Calu3 (cell line): ENCODE measurements around the gene GAL3ST2. TPM values are rescaled to one million over a fixed set of nuclear protein-coding genes. Genes with fewer than 3 reads are reported as not detected.

Experiments used
- BruUV-seq: library from RNA; stranded (reverse); fragments of 400-500 nt; replicated peaks from 2 replicates; lab custom pipeline; 2021; lab: Mats Ljungman, UMichigan
- CTCF ChIA-PET: fragments of 300-600 bp; sonication (Branson Sonifier 250); formaldehyde crosslinking; loops from one replicate; lab custom pipeline; 2022; ENCODE audit warnings: antibody characterized with exemption; lab: Charles Lee
- DNase-seq: peaks from one replicate; pipeline ENCODE4 v3.0.0; 2022
- H3K27ac Mint-ChIP-seq: one replicate; pipeline ENCODE4 v1.8.0; 2022; ENCODE audit warnings: mixed read lengths; ENCODE audit not compliant: unreplicated experiment
- H3K27me3 Mint-ChIP-seq: one replicate; pipeline ENCODE4 v1.8.0; 2022; ENCODE audit warnings: mixed read lengths; ENCODE audit not compliant: unreplicated experiment
- H3K36me3 Mint-ChIP-seq: one replicate; pipeline ENCODE4 v1.8.0; 2022; ENCODE audit warnings: mild to moderate bottlenecking, moderate library complexity, mixed read lengths; ENCODE audit not compliant: insufficient read depth, unreplicated experiment
- H3K4me1 Mint-ChIP-seq: one replicate; pipeline ENCODE4 v1.8.0; 2022; ENCODE audit warnings: mild to moderate bottlenecking, low read depth, mixed read lengths; ENCODE audit not compliant: unreplicated experiment
- H3K4me3 Mint-ChIP-seq: one replicate; pipeline ENCODE4 v1.8.0; 2022; ENCODE audit warnings: mild to moderate bottlenecking, low read depth, moderate library complexity, mixed read lengths; ENCODE audit not compliant: unreplicated experiment
- H3K9me3 Mint-ChIP-seq: one replicate; pipeline ENCODE4 v1.8.0; 2022; ENCODE audit warnings: low read depth, mixed read lengths; ENCODE audit not compliant: unreplicated experiment
- intact Hi-C: fragments of 100-400 bp; cut with micrococcal nuclease; formaldehyde crosslinking; loops from one replicate; pipeline ENCODE4 v1.10.0; 2022; ENCODE audit not compliant: unreplicated experiment
- total RNA-seq: library from RNA; stranded (reverse); gene quantifications from 2 replicates; pipeline ENCODE4 v1.2.3, GENCODE V29; 2022
- TF ChIP-seq, protein P1 (sequence below): fragments of 200-600 bp; IDR thresholded peaks from one replicate; pipeline ENCODE4 v1.8.0; 2022; ENCODE audit warnings: antibody characterized with exemption; ENCODE audit not compliant: unreplicated experiment

GAL3ST2 gene
- total RNA-seq, 1 experiment from 2014 or later, result not detected

DNA sequence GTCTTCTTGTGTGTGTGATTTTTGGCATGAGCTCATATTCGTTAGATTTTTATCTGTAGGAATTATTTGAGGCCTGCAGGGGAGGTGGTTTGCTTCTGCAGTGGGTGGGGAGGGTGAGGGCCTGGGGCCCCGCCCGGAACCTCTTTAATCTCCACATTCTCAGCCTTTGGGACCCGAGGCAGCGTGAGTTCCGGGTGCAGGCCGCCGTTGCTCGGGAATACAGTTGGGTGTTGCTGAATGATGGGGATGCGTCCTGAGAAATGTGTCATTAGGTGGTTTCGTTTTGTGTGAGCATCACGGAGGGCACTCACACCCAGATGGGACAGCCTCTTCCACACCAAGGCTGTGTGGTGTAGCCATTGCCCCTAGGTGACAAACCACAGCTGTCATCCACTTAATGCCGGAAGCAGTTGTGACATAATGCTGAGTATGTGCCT, 13.7 kb upstream of the GAL3ST2 start:
- peaks cover 20% of the 10 kb centered on the region for H3K36me3 Mint-ChIP-seq

DNA sequence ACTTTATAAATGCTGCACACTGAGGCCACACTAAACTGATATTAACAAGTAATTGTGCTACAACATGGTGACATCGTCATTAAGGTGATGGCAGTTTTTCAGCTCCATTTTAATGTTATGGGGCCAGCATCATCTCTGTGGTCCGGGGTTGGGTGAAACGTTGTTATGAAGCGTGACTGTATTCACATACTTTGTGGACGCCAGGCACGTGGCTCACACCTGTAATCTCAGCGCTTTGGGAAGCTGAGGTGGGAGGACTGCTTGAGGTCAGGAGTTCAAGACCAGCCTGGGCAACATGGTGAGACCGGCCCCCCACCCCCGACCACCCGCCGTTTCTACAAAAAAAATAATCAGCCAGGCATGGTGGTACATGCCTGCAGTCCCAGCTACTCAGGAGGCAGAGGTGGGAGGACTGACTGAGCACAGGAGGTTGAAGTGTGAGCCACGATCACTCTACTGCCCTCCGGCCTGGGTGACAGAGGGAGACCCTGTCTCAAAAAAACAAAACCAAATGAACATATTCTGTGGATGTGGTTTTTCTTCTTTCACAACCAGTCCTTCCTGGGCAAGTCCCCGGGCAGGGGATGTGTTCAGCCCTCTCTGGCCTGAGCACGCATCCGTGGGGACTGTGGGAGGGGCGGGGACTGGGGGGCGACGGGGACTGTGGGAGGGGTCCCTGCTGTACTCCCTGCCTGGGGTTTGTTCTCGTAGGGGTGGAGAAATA, 12.9 kb upstream of the GAL3ST2 start:
- Mint-ChIP-seq H3K4me1 (no peaks in the 10 kb centered on the region), H3K4me3 (no peak overlapping the region), H3K27me3 (no peaks in the 10 kb centered on the region), H3K36me3 (peaks cover 24% of the 10 kb centered on the region), H3K27ac (no peak overlapping the region), H3K9me3 (no peaks in the 10 kb centered on the region)
- intact Hi-C loops, result no loop called here
- TF ChIP-seq, protein P1, sequence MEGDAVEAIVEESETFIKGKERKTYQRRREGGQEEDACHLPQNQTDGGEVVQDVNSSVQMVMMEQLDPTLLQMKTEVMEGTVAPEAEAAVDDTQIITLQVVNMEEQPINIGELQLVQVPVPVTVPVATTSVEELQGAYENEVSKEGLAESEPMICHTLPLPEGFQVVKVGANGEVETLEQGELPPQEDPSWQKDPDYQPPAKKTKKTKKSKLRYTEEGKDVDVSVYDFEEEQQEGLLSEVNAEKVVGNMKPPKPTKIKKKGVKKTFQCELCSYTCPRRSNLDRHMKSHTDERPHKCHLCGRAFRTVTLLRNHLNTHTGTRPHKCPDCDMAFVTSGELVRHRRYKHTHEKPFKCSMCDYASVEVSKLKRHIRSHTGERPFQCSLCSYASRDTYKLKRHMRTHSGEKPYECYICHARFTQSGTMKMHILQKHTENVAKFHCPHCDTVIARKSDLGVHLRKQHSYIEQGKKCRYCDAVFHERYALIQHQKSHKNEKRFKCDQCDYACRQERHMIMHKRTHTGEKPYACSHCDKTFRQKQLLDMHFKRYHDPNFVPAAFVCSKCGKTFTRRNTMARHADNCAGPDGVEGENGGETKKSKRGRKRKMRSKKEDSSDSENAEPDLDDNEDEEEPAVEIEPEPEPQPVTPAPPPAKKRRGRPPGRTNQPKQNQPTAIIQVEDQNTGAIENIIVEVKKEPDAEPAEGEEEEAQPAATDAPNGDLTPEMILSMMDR, result no peak
- no peak for DNase-seq
- no TSS peak for BruUV-seq
- CTCF ChIA-PET, result interaction anchor here (1.1 kb wide), 1 partner anchor 10 kb away, joined by 4 read pairs; no protein-coding TSS in a partner anchor

More for the DNA sequence above, 13.7 kb upstream of the GAL3ST2 start:
- H3K9me3 Mint-ChIP-seq, result no peaks in the 10 kb centered on the region
- H3K4me3 Mint-ChIP-seq, result no peak overlapping the region
- intact Hi-C loops, result no loop called here
- no TSS peak for BruUV-seq
- TF ChIP-seq, protein P1, result no peak
- no peak overlapping the region for H3K27ac Mint-ChIP-seq
- no peaks in the 10 kb centered on the region for H3K4me1 Mint-ChIP-seq
- no peaks in the 10 kb centered on the region for H3K27me3 Mint-ChIP-seq
- DNase-seq, result no peak
- CTCF ChIA-PET, result no interaction called here

DNA sequence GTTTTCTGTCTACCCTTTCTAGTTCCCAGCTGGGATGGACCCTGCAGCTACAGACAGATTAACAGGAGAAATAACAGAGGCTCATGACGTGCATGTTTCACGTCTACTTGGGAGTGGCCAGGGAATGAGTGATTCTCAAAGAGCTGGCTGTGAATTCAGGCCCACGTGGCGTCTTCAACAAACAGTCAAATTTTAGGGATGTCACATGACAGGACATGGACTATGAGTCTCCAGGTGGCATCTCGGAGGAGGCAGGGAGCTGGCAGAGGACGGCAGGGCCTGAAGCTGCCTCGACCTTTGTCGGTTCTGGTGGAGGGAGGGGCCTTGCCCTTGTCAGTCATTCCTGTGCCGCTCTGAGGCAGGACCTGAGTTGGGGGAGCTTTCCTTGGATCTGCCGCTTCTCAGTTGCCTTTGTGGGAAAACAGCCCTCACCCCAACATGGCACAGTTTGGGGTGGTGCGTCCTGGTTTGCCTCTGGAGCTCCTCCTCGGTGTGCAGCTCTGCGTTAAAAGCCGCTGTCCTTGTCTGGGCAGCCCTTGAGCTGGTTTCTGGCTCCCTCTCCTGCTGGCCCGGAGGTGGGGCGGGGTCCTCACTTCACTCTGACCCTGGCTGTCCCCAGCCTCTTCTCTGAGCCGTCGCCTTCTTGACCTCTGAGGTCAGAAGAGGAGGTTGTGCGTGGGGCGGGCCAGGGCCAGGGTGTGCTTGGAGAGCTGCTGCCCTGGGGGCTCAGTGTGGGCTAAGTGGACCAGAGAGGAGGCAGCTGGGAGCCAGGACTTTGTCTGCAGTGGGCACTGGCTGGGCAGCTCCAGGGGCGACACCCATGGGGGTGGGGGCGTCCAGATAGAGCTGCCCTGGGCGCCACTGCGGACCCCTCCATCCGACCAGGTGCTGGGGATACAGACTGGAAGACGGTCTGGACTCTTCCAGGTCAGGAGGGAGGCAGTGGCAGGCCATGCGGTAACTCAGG, 12.1 kb upstream of the GAL3ST2 start:
- TF ChIP-seq, protein P1, result no peak
- Mint-ChIP-seq H3K4me3 (no peak overlapping the region), H3K36me3 (peaks cover 27% of the 10 kb centered on the region), H3K4me1 (no peaks in the 10 kb centered on the region), H3K9me3 (no peaks in the 10 kb centered on the region), H3K27ac (no peak overlapping the region), H3K27me3 (no peaks in the 10 kb centered on the region)
- CTCF ChIA-PET, result interaction anchor here (1.1 kb wide), 1 partner anchor 9 kb away, joined by 4 read pairs; no protein-coding TSS in a partner anchor
- DNase-seq, result no peak
- no TSS peak for BruUV-seq
- intact Hi-C loops, result no loop called here

DNA sequence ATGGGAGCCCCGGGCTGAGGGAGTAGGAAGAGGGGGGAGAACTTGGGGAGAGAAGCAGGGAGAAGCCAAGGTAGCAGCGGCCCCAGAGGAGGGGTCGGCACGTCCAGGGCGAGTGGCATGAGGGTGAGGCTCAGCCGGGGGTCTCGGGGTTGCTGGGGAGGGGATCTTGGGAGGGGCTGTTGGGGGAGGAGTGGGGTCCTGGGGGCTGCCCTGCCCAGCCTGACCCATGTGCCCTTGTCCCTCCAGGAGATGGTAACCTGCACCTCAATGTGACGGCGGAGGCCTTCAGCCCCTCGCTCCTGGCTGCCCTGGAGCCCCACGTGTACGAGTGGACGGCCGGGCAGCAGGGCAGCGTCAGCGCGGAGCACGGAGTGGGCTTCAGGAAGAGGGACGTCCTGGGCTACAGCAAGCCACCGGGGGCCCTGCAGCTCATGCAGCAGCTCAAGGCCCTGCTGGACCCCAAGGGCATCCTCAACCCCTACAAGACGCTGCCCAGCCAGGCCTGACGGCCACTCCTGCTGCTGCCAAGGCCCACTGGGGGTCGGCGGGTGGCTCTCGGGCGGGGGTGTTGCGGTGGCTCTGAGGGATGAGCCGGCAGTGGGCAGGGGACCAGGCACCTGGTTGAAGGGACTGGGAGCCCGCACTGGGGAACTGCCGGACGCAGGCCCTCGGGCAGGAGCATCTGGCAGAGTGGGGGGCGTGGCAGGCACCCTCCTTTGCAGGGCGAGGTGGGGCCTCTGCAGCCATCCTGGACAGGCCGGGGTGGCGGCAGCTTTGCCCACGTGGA, 9.0 kb upstream of the GAL3ST2 start:
- H3K36me3 Mint-ChIP-seq, result peaks cover 23% of the 10 kb centered on the region
- no TSS peak for BruUV-seq
- CTCF ChIA-PET, result interaction anchor here (0.5 kb wide), 1 partner anchor 12 kb away, joined by 3 read pairs; no protein-coding TSS in a partner anchor
- H3K27ac Mint-ChIP-seq, result no peak overlapping the region
- no peak for DNase-seq
- TF ChIP-seq, protein P1, result no peak
- H3K4me1 Mint-ChIP-seq, result no peaks in the 10 kb centered on the region
- no peaks in the 10 kb centered on the region for H3K9me3 Mint-ChIP-seq
- no peak overlapping the region for H3K4me3 Mint-ChIP-seq
- no peaks in the 10 kb centered on the region for H3K27me3 Mint-ChIP-seq
- intact Hi-C loops, result no loop called here
